B cell (primary cell): Measurements from ENCODE around the gene SLCO3A1. TPM values are rescaled to one million over a fixed set of nuclear protein-coding genes. Genes with fewer than 3 reads are reported as not detected.

Experiments used
- ATAC-seq: fragments of 200-7000 bp; cut with Tn5 transposase; one replicate; pipeline ENCODE4 v1.10.0; 2021; ENCODE audit warnings: low read depth, mild to moderate bottlenecking, moderate number of reproducible peaks, moderate library complexity
- CTCF ChIA-PET: fragments of 350-600 bp; sonication (Branson Sonifier 250); formaldehyde crosslinking; loops from one replicate; lab custom pipeline; 2021; ENCODE audit warnings: antibody characterized with exemption, inconsistent platforms; lab: Charles Lee
- POLR2A ChIA-PET: fragments of 350-600 bp; sonication (Branson Sonifier 250); formaldehyde crosslinking; loops from one replicate; lab custom pipeline; 2021; ENCODE audit warnings: antibody characterized with exemption; lab: Charles Lee
- DNase-seq: peaks from one replicate; pipeline ENCODE4 v3.0.0; 2013
- H2AFZ ChIP-seq: 2 replicates; pipeline ENCODE4 v1.6.1; 2012; ENCODE audit warnings: mild to moderate bottlenecking, low read depth, low read length; ENCODE audit not compliant: insufficient read depth, poor library complexity, severe bottlenecking
- H3K27ac ChIP-seq, 2 donors: 1 replicate in 1 of 2; 2 replicates in 1 of 2; pipeline ENCODE4 v1.5.1; 2012 to 2013; ENCODE audit warnings: low read length in 2 of 2, mild to moderate bottlenecking in 2 of 2, moderate library complexity in 1 of 2
- H3K27me3 ChIP-seq, 4 experiments: fragments of 200-600 bp in 1 of 4; sonication (generic) in 1 of 4; replicated peaks in 1 of 4; 1 replicate in 2 of 4; 2 replicates in 2 of 4; pipeline versions ENCODE4 v1.6.1 to v1.7.0; 2013 to 2016; ENCODE audit warnings: low read length in 3 of 4, mild to moderate bottlenecking in 2 of 4, mixed read lengths in 1 of 4, moderate library complexity in 1 of 4; ENCODE audit not compliant: insufficient read depth in 4 of 4, control insufficient read depth in 3 of 4; ENCODE audit errors: control extremely low read depth in 1 of 4
- H3K36me3 ChIP-seq, 2 experiments: replicated peaks in 1 of 2; 1 replicate in 1 of 2; 2 replicates in 1 of 2; pipeline versions ENCODE4 v1.6.1 to v1.7.1; 2013; ENCODE audit warnings: low read length in 1 of 2; ENCODE audit not compliant: insufficient read depth in 2 of 2, control insufficient read depth in 1 of 2; ENCODE audit errors: control extremely low read depth in 1 of 2, extremely low read depth in 1 of 2
- H3K4me1 ChIP-seq, 2 donors: fragments of 200-600 bp in 1 of 2; sonication (generic) in 1 of 2; 1 replicate in 1 of 2; 2 replicates in 1 of 2; pipeline versions ENCODE4 v1.5.1 to v1.6.1; 2013 to 2017; ENCODE audit warnings: low read length in 2 of 2; ENCODE audit not compliant: control insufficient read depth in 2 of 2, insufficient read depth in 2 of 2
- H3K4me2 ChIP-seq: replicated peaks from 2 replicates; pipeline ENCODE3; 2012; ENCODE audit warnings: mild to moderate bottlenecking, low read depth, low read length; ENCODE audit not compliant: poor library complexity, severe bottlenecking
- H3K4me3 ChIP-seq, 5 experiments: fragments of 200-600 bp in 1 of 5; sonication (generic) in 1 of 5; 1 replicate in 3 of 5; 2 replicates in 2 of 5; pipeline versions ENCODE4 v1.5.1 to v1.7.0; 2011 to 2016; ENCODE audit warnings: low read length in 4 of 5, mild to moderate bottlenecking in 4 of 5, low read depth in 2 of 5, control low read depth in 1 of 5, moderate library complexity in 1 of 5; ENCODE audit not compliant: insufficient read depth in 1 of 5; ENCODE audit errors: control extremely low read depth in 1 of 5, extremely low read depth in 1 of 5
- H3K79me2 ChIP-seq: fragments of 200-600 bp; sonication (generic); one replicate; pipeline ENCODE4 v1.6.0; 2016; ENCODE audit warnings: low read length; ENCODE audit not compliant: control insufficient read depth, insufficient read depth
- H3K9ac ChIP-seq: fragments of 200-600 bp; sonication (generic); 2 replicates; pipeline ENCODE4 v1.6.1; 2017; ENCODE audit warnings: mild to moderate bottlenecking, low read length, moderate library complexity
- H3K9me3 ChIP-seq, 3 donors: one replicate each; pipeline versions ENCODE4 v1.6.1 to v1.7.1; 2013; ENCODE audit warnings: low read length in 2 of 3; ENCODE audit not compliant: control insufficient read depth in 2 of 3, insufficient read depth in 1 of 3; ENCODE audit errors: control extremely low read depth in 1 of 3
- H4K20me1 ChIP-seq: 2 replicates; pipeline ENCODE4 v1.6.0; 2012; ENCODE audit warnings: mild to moderate bottlenecking, low read length; ENCODE audit not compliant: insufficient read depth, control insufficient read depth, poor library complexity, severe bottlenecking
- H3K27ac Mint-ChIP-seq: one replicate; pipeline ENCODE4 v1.8.0; 2021; ENCODE audit warnings: mixed read lengths
- H3K27me3 Mint-ChIP-seq: one replicate; pipeline ENCODE4 v1.8.0; 2021; ENCODE audit warnings: mixed read lengths
- H3K4me1 Mint-ChIP-seq: one replicate; pipeline ENCODE4 v1.8.0; 2021; ENCODE audit warnings: mixed read lengths
- H3K4me3 Mint-ChIP-seq: one replicate; pipeline ENCODE4 v1.8.0; 2021; ENCODE audit warnings: mixed read lengths
- H3K9me3 Mint-ChIP-seq: one replicate; pipeline ENCODE4 v1.8.0; 2022; ENCODE audit warnings: mixed read lengths; ENCODE audit not compliant: insufficient read depth
- CTCF ChIP-seq: fragments of 200-600 bp; IDR thresholded peaks from one replicate; pipeline ENCODE4 v1.8.0; 2022; ENCODE audit warnings: antibody characterized with exemption, mild to moderate bottlenecking
- EZH2 ChIP-seq: IDR thresholded peaks from 2 replicates; pipeline ENCODE4 v1.6.1; 2012; ENCODE audit warnings: borderline replicate concordance, low read depth, mild to moderate bottlenecking, moderate library complexity, low read length; ENCODE audit not compliant: insufficient read depth, poor library complexity, severe bottlenecking
- WGBS: methylation state at CpG from one replicate; pipeline ENCODE4 v1.1.5; 2013; ENCODE audit warnings: missing lambda C conversion rate; ENCODE audit not compliant: insufficient coverage; 5-methylcytosine and 5-hydroxymethylcytosine counted together
- intact Hi-C: fragments of 100-400 bp; cut with micrococcal nuclease; formaldehyde crosslinking; loops from one replicate; pipeline ENCODE4 v1.10.0; 2022
- polyA plus RNA-seq: library from polyadenylated mRNA; depleted of rRNA; stranded (reverse); fragments of >200 nt; gene quantifications from 2 replicates; pipeline ENCODE4 v1.2.3, GENCODE V29; 2012
- total RNA-seq, 2 donors: library from RNA; stranded (reverse); fragments of 120-200 nt in 1 of 2; gene quantifications; 1 replicate in 1 of 2; 2 replicates in 1 of 2; pipeline versions ENCODE4 v1.2.3 to v1.2.4, GENCODE V29; 2013 to 2022

Gene SLCO3A1
- total and polyA plus RNA-seq, 2 donors (not counting 1 experiment from before 2014, with no cell fraction given), result 0.99 to 2.3 TPM

- Histone ChIP-seq H3K36me3 (no peaks in the 10 kb centered on the region), H3K27ac (no peak overlapping the region), H3K27me3 (peaks cover 0 to 8% (median 0%) of the 10 kb centered on the region in 4 experiments), H2AFZ (no peak overlapping the region), H3K4me1 (no peaks in the 10 kb centered on the region), H3K9me3 (peaks cover 0 to 3% (median 1%) of the 10 kb centered on the region in 3 donors), H3K4me3 (no peak overlapping the region), H3K9ac (no peak overlapping the region), H3K4me2 (no peak overlapping the region), H3K79me2 (no peaks in the 10 kb centered on the region), H4K20me1 (no peaks in the 10 kb centered on the region)
- no peak overlapping the region for H3K4me3 Mint-ChIP-seq
- H3K27ac Mint-ChIP-seq, result no peak overlapping the region
- no peak for ATAC-seq
- peaks cover 6% of the 10 kb centered on the region for H3K9me3 Mint-ChIP-seq
- DNase-seq, result no peak
- intact Hi-C loops, result no loop called here
- ChIA-PET POLR2A (no interaction called here), CTCF (interaction anchor here (0.7 kb wide), 1 partner anchor 20 kb away, joined by 3 read pairs; no protein-coding TSS in a partner anchor)
- WGBS, result 97% methylated on average over 7 of the region's 15 CpGs
- no peaks in the 10 kb centered on the region for H3K4me1 Mint-ChIP-seq
- H3K27me3 Mint-ChIP-seq, result peaks cover 19% of the 10 kb centered on the region
- no peak for TF ChIP-seq CTCF
- TF ChIP-seq EZH2, result no peak
Measured at GRCh38 chr15:91872356-91873137, 19.0 kb downstream of the SLCO3A1 start.

DNA sequence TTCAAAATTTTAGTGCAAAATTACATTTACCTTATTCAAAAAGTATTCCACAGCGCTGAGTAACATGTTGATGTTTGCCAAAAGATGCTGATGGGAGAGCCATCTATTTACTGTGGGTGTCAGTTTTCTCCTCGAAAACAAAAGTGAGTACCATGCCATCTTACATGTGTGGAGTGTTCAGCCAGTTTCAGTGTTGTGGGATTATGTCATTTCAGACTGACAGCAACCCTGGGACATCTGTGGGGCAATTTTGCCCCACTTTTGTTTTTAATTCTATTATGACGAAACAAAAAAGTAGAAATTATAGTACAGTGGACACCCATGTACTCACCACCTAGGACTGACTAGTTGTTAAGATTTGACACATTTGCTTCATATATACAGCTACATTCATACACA is 19.6 kb downstream of the SLCO3A1 start:
- WGBS, result 100% methylated on average over 2 of the region's 3 CpGs
- H3K4me3 Mint-ChIP-seq, result no peak overlapping the region
- POLR2A ChIA-PET, result no interaction called here
- Histone ChIP-seq H3K36me3 (no peaks in the 10 kb centered on the region), H3K9me3 (peaks cover 0 to 3% (median 1%) of the 10 kb centered on the region in 3 donors), H3K9ac (no peak overlapping the region), H3K4me3 (no peak overlapping the region), H3K27me3 (peaks cover 0 to 8% (median 0%) of the 10 kb centered on the region in 4 experiments), H3K79me2 (no peaks in the 10 kb centered on the region), H3K27ac (no peak overlapping the region), H3K4me1 (no peaks in the 10 kb centered on the region), H2AFZ (no peak overlapping the region), H4K20me1 (no peaks in the 10 kb centered on the region), H3K4me2 (no peak overlapping the region)
- H3K9me3 Mint-ChIP-seq, result peaks cover 6% of the 10 kb centered on the region
- DNase-seq (no peak), ATAC-seq (no peak)
- peaks cover 19% of the 10 kb centered on the region for H3K27me3 Mint-ChIP-seq
- CTCF ChIA-PET, result no interaction called here
- TF ChIP-seq EZH2, result no peak
- intact Hi-C loops, result no loop called here
- H3K4me1 Mint-ChIP-seq, result no peaks in the 10 kb centered on the region
- H3K27ac Mint-ChIP-seq, result no peak overlapping the region
